Neuron (in vitro differentiated cells): ENCODE measurements around the gene MAP1LC3B.

Experiments used
- H2AFZ ChIP-seq: one replicate; pipeline ENCODE4 v1.6.1; 2013; ENCODE audit warnings: low read depth, mild to moderate bottlenecking, inconsistent platforms, low read length, moderate library complexity
- H3K27me3 ChIP-seq: one replicate; pipeline ENCODE4 v1.6.1; 2013; ENCODE audit warnings: low read length; ENCODE audit not compliant: insufficient read depth
- H3K36me3 ChIP-seq: one replicate; pipeline ENCODE4 v1.6.1; 2013; ENCODE audit warnings: low read length; ENCODE audit not compliant: insufficient read depth
- H3K4me1 ChIP-seq: one replicate; pipeline ENCODE4 v1.6.1; 2013; ENCODE audit warnings: low read length; ENCODE audit not compliant: insufficient read depth
- H3K4me3 ChIP-seq: 2 replicates; pipeline ENCODE4 v1.5.1; 2013; ENCODE audit warnings: mild to moderate bottlenecking, low read length, moderate library complexity
- H3K9me3 ChIP-seq: one replicate; pipeline ENCODE4 v1.6.1; 2013; ENCODE audit warnings: low read length

Gene MAP1LC3B

GRCh38 chr16:87411375-87412271, 19.5 kb downstream of the MAP1LC3B start:
- no peaks in the 10 kb centered on the region for H3K9me3 ChIP-seq
- no peaks in the 10 kb centered on the region for H3K4me1 ChIP-seq
- no peaks in the 10 kb centered on the region for H3K27me3 ChIP-seq
- H3K36me3 ChIP-seq, result peaks cover 68% of the 10 kb centered on the region
- H2AFZ ChIP-seq, result no peak overlapping the region
- H3K4me3 ChIP-seq, result no peak overlapping the region

DNA sequence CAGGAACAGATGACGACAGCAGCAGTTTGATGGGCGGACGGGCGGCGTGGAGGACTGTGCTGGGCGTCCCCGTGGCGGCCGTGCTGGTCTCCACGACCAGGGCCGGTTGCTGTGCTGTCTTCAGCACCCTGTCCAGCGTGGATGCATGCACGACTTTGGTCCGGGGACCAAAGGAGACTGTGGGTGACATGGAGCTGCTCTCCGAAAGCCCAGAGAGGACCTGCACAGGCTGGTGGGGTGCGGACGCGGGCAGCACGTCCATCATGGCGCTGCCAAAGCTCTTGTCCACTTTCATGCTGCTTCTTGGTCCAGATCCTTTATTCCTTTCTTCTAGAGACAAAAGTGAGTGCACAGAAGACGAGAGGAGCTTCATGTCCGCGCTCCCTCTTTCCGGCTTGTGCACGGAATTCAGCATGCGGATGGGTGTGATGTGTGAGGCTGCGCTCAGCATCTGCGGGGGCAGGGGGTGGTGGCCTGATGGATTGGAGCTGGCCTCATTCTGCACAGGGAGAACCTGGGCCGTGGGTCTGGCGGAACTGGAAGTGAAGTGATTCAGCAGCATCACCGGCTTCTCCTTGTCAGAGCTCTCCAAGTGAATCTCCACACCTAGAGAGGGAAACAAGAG, 20.3 kb downstream of the MAP1LC3B start:
- no peaks in the 10 kb centered on the region for H3K9me3 ChIP-seq
- H3K36me3 ChIP-seq, result peaks cover 68% of the 10 kb centered on the region
- no peak overlapping the region for H3K4me3 ChIP-seq
- no peaks in the 10 kb centered on the region for H3K4me1 ChIP-seq
- no peak overlapping the region for H2AFZ ChIP-seq
- no peaks in the 10 kb centered on the region for H3K27me3 ChIP-seq

DNA sequence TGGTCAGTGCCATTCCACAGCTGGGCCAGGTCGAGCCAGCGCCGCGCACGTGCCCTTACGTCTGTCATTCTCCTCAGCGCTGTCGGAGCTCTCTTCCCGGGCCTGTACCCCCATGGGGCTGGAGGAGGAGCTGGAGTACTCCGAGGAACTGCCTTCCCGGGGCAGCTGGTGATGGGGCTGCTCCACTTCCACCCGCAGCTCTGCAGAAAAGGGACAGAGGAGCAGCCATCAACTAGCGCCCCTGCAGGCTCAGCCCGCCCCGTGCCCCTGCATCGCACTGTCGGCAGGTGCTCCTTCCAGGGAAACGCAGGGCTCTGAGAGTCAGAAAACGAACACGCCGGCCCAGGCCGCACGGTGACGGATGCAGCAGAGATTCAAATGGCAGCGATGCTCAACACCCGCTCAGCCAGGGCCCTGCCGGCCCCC, 20.9 kb downstream of the MAP1LC3B start:
- H3K9me3 ChIP-seq, result no peaks in the 10 kb centered on the region
- peaks cover 67% of the 10 kb centered on the region for H3K36me3 ChIP-seq
- no peak overlapping the region for H3K4me3 ChIP-seq
- H3K27me3 ChIP-seq, result no peaks in the 10 kb centered on the region
- H3K4me1 ChIP-seq, result no peaks in the 10 kb centered on the region
- H2AFZ ChIP-seq, result no peak overlapping the region

GRCh38 chr16:87414251-87414680, 22.1 kb downstream of the MAP1LC3B start:
- H3K4me1 ChIP-seq, result no peaks in the 10 kb centered on the region
- H3K36me3 ChIP-seq, result peaks cover 68% of the 10 kb centered on the region
- no peak overlapping the region for H3K4me3 ChIP-seq
- H3K27me3 ChIP-seq, result no peaks in the 10 kb centered on the region
- no peaks in the 10 kb centered on the region for H3K9me3 ChIP-seq
- no peak overlapping the region for H2AFZ ChIP-seq

DNA sequence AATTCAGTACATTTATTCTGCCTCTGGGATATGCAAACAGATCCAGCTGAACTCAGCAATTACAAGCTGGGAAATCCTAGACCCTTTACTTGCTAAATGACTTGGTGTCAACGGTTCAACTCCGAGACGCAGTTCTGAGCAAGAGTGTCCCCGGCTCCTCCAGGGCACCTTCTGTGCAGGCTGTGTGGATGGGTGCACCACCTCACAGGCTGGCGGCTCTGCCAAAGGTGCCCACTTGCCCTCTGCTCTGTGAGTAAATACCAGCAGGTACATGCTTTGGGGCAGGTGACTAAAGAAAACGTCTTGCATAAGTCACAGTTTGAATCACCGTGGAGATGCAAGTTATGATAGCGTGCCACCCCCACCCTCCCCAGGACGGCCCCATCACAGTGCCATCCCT, 23.3 kb downstream of the MAP1LC3B start:
- Histone ChIP-seq H3K4me3 (no peak overlapping the region), H3K4me1 (no peaks in the 10 kb centered on the region), H2AFZ (no peak overlapping the region), H3K36me3 (peaks cover 70% of the 10 kb centered on the region), H3K9me3 (no peaks in the 10 kb centered on the region), H3K27me3 (no peaks in the 10 kb centered on the region)

- Histone ChIP-seq H3K4me3 (no peak overlapping the region), H2AFZ (no peak overlapping the region), H3K9me3 (no peaks in the 10 kb centered on the region), H3K36me3 (peaks cover 71% of the 10 kb centered on the region), H3K27me3 (no peaks in the 10 kb centered on the region), H3K4me1 (no peaks in the 10 kb centered on the region)
Measured at GRCh38 chr16:87416826-87417527, 24.8 kb downstream of the MAP1LC3B start.

- Histone ChIP-seq H3K9me3 (no peaks in the 10 kb centered on the region), H3K36me3 (peaks cover 68% of the 10 kb centered on the region), H2AFZ (no peak overlapping the region)
Measured at GRCh38 chr16:87417528-87417910, 25.4 kb downstream of the MAP1LC3B start.

GRCh38 chr16:87418216-87418615, 26.1 kb downstream of the MAP1LC3B start:
- H3K4me1 ChIP-seq, result no peaks in the 10 kb centered on the region
- H3K9me3 ChIP-seq, result no peaks in the 10 kb centered on the region
- H3K27me3 ChIP-seq, result no peaks in the 10 kb centered on the region
- peaks cover 65% of the 10 kb centered on the region for H3K36me3 ChIP-seq
- H3K4me3 ChIP-seq, result no peak overlapping the region
- H2AFZ ChIP-seq, result no peak overlapping the region

More at GRCh38 chr16:87417528-87417910, 25.4 kb downstream of the MAP1LC3B start:
- Histone ChIP-seq H3K27me3 (no peaks in the 10 kb centered on the region), H3K4me1 (no peaks in the 10 kb centered on the region), H3K4me3 (no peak overlapping the region)

DNA sequence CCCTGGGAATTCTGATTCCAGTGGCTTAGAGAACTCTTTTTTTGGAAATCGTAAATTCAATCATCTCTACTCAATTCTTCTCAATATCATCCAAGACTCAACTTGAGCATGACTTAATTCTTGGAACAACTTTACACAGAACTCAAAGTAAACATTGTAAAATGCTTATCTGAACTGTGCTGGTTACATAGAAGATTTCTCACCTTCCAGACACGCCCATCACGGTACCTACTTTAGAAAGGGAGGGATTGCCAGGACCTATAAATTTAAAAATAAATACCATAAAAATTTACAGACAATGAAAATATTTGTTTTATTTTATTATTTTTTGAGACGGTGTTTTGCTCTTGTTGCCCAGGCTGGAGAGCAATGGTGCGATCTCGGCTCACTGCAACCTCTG, 26.5 kb downstream of the MAP1LC3B start:
- Histone ChIP-seq H3K4me1 (no peaks in the 10 kb centered on the region), H2AFZ (no peak overlapping the region), H3K27me3 (no peaks in the 10 kb centered on the region), H3K4me3 (no peak overlapping the region), H3K9me3 (no peaks in the 10 kb centered on the region), H3K36me3 (peaks cover 67% of the 10 kb centered on the region)

GRCh38 chr16:87420026-87421002, 28.2 kb downstream of the MAP1LC3B start:
- Histone ChIP-seq H3K4me1 (no peaks in the 10 kb centered on the region), H3K27me3 (no peaks in the 10 kb centered on the region), H3K36me3 (peaks cover 69% of the 10 kb centered on the region), H3K4me3 (no peak overlapping the region), H2AFZ (no peak overlapping the region), H3K9me3 (no peaks in the 10 kb centered on the region)

DNA sequence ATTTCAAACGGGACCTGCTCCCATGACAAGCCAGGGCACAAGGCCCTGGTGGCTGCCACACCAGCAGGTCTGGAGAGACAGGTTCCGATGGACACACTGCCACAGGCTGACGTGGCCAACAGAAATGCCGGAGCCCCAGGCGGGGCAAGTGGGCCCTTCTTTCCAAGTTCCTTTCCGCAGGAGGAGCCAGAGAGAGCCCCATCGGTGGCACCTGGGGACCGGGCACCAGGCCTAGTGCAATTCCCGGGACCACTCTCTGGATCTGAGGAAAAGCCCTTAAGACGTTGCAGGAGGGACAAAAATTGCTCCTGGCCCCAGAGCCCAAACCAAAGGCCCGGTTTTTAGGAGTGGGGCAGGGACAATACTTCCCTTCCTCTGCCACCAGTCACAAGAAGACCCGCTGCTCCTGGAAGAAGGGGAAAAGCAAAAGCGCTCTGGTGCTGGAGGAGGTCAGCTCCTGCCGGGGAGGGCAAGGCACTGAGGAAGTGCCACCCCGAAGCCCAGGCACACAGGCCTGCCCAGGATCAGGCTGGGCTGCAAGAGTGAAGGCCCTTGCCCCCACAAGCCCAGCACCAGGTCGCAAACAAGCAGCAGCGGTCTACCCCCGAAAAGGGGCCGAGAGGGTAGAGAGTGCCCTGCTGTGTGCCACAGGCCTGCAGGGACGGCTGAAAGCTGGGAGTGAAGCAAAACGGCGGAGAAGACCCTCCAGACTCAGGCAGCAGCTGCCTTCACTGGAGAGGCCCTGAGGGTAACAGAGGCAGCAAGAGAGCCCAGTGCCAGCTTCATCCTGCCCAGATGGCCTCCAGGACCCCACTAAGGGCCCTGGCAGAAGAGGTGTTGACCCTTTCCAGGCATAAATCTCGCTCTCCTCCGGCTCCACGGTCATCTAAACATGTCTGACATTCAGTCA, 29.1 kb downstream of the MAP1LC3B start:
- Histone ChIP-seq H2AFZ (no peak overlapping the region), H3K36me3 (peaks cover 66% of the 10 kb centered on the region), H3K27me3 (no peaks in the 10 kb centered on the region), H3K4me3 (no peak overlapping the region), H3K9me3 (no peaks in the 10 kb centered on the region), H3K4me1 (no peaks in the 10 kb centered on the region)
